ENCODE data around the gene LRIG3. TPM values are rescaled to one million over a fixed set of nuclear protein-coding genes. Genes with fewer than 3 reads are reported as not detected.

Gene LRIG3
- total and polyA plus RNA-seq, 7 donors: 2.8 to 186 (median 58.1) TPM

- Histone ChIP-seq H3K4me3 (no peak overlapping the region), H3K27ac (no peak overlapping the region), H3K9me3 (no peaks in the 10 kb centered on the region), H3K4me1 (no peaks in the 10 kb centered on the region), H3K27me3 (no peaks in the 10 kb centered on the region), H3K36me3 (no peaks in the 10 kb centered on the region)
- 84 to 88% methylated on average over 3 of the region's 3 CpGs for WGBS, 2 donors
- DNase-seq: no peak
- TF ChIP-seq POLR2AphosphoS5 (IDR thresholded peaks at IDR 0.05): no peak
- TF ChIP-seq POLR2A (IDR thresholded peaks at IDR 0.05): no peak
- TF ChIP-seq, protein P1, sequence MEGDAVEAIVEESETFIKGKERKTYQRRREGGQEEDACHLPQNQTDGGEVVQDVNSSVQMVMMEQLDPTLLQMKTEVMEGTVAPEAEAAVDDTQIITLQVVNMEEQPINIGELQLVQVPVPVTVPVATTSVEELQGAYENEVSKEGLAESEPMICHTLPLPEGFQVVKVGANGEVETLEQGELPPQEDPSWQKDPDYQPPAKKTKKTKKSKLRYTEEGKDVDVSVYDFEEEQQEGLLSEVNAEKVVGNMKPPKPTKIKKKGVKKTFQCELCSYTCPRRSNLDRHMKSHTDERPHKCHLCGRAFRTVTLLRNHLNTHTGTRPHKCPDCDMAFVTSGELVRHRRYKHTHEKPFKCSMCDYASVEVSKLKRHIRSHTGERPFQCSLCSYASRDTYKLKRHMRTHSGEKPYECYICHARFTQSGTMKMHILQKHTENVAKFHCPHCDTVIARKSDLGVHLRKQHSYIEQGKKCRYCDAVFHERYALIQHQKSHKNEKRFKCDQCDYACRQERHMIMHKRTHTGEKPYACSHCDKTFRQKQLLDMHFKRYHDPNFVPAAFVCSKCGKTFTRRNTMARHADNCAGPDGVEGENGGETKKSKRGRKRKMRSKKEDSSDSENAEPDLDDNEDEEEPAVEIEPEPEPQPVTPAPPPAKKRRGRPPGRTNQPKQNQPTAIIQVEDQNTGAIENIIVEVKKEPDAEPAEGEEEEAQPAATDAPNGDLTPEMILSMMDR (IDR thresholded peaks at IDR 0.05): no peak
- no peak for TF ChIP-seq EP300 (IDR thresholded peaks at IDR 0.05)
- intact Hi-C loops (cut with DNase I): no loop called here
Observed at GRCh38 chr12:58965568-58965967, 45.3 kb upstream of the LRIG3 start.

DNA sequence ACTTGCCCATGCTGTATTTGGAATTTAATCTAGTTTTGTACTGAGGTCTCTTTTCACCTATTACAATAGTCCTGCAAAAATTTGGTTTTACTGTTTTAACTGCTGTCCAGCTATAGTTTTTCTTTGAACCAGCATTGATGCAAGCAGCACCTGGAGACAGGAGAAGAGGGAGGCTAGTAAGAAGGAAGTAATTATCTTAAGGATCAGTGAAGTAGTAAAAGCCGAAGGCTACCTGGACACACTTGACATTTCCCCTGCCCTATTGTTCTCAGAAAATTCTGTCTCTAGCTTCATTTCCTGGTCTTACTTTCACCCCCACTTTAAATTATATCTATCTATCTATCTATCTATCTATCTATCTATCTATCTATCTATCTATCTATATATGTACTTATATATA lies 43.5 kb upstream of the LRIG3 start:
- Histone ChIP-seq H3K4me1 (no peaks in the 10 kb centered on the region), H3K9me3 (no peaks in the 10 kb centered on the region), H3K27me3 (no peaks in the 10 kb centered on the region), H3K27ac (no peak overlapping the region), H3K4me3 (no peak overlapping the region), H3K36me3 (no peaks in the 10 kb centered on the region)
- intact Hi-C loops (cut with DNase I): no loop called here
- WGBS, 2 donors: 8 to 63% methylated on average over 1 of the region's 1 CpG
- no peak for DNase-seq
- TF ChIP-seq, protein P1 (IDR thresholded peaks at IDR 0.05): no peak
- TF ChIP-seq POLR2A (IDR thresholded peaks at IDR 0.05) (no peak), EP300 (IDR thresholded peaks at IDR 0.05) (no peak), POLR2AphosphoS5 (IDR thresholded peaks at IDR 0.05) (no peak)

- intact Hi-C loops (cut with DNase I): no loop called here
Observed at GRCh38 chr12:58961906-58962305, 41.6 kb upstream of the LRIG3 start.

DNA sequence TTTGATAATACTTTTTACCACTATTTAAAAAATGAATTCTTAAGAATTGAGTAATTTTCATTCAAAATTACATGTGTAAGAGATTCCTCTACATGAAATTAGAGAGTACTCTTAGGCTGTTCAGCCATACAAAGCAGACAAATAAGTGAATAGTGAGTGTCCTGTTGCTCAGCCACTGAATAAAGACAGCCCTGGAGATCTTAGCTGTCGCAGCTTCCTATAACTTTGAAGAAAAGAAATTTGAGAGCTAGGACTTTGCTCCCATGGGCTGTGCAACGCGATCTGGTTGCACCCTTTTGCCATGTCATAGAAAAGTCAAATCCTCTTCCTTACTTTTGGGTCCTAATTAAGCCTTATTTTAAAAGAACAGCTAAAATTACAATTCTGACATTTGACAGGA lies 40.9 kb upstream of the LRIG3 start:
- no peaks in the 10 kb centered on the region for H3K4me1 ChIP-seq
- no peak for DNase-seq
- H3K36me3 ChIP-seq: no peaks in the 10 kb centered on the region
- TF ChIP-seq POLR2AphosphoS5 (IDR thresholded peaks at IDR 0.05) (no peak), POLR2A (IDR thresholded peaks at IDR 0.05) (no peak), EP300 (IDR thresholded peaks at IDR 0.05) (no peak)
- TF ChIP-seq, protein P1 (IDR thresholded peaks at IDR 0.05): no peak
- 30 to 73% methylated on average over 3 of the region's 3 CpGs for WGBS, 2 donors
- no peaks in the 10 kb centered on the region for H3K27me3 ChIP-seq
- H3K27ac ChIP-seq: no peak overlapping the region
- intact Hi-C loops (cut with DNase I): no loop called here
- H3K9me3 ChIP-seq: no peaks in the 10 kb centered on the region
- no peak overlapping the region for H3K4me3 ChIP-seq

More at GRCh38 chr12:58961906-58962305, 41.6 kb upstream of the LRIG3 start:
- H3K27ac ChIP-seq: no peak overlapping the region
- no peak overlapping the region for H3K4me3 ChIP-seq
- H3K9me3 ChIP-seq: no peaks in the 10 kb centered on the region
- no peaks in the 10 kb centered on the region for H3K4me1 ChIP-seq
- no peak for DNase-seq
- WGBS, 2 donors: 60 to 79% methylated on average over 4 of the region's 4 CpGs
- H3K36me3 ChIP-seq: no peaks in the 10 kb centered on the region
- H3K27me3 ChIP-seq: no peaks in the 10 kb centered on the region
- TF ChIP-seq, protein P1 (IDR thresholded peaks at IDR 0.05): no peak
- TF ChIP-seq POLR2AphosphoS5 (IDR thresholded peaks at IDR 0.05) (no peak), POLR2A (IDR thresholded peaks at IDR 0.05) (no peak)

DNA sequence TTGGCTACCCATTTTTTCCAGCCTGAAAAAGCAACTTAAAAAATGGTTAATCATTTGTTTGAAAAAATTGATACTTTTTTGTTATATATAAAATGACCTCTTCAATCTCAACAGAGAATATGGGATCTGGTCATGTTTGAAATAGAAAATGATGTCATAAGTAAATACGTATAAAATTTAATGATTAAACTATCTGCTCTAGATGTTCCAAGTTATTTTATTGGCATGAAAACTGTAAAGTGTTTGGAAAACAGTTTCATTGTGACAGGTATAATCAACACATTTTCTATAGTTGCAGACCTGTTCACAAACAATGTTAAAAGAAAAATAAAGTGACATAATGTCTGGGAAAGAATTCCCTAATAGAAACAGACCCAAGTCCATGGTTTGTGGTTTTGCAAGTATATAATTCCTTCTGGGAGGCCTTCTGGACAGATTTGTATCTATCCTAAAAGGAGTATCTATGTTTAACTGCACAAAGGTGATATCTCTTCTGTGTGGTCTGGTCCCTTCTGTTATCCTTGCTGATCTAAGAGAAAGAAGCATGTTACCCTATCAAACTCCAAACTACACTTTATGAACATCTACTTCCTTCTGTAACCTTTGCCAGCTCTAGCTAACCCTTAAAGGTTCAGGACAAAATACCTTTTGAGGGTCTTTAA lies 39.5 kb upstream of the LRIG3 start:
- no peak overlapping the region for H3K4me3 ChIP-seq
- TF ChIP-seq EP300 (IDR thresholded peaks at IDR 0.05) (no peak), POLR2AphosphoS5 (IDR thresholded peaks at IDR 0.05) (no peak), POLR2A (IDR thresholded peaks at IDR 0.05) (no peak)
- TF ChIP-seq, protein P1 (IDR thresholded peaks at IDR 0.05): no peak
- no peak overlapping the region for H3K27ac ChIP-seq
- 11 to 69% methylated on average over 1 of the region's 1 CpG for WGBS, 2 donors
- H3K27me3 ChIP-seq: no peaks in the 10 kb centered on the region
- no peaks in the 10 kb centered on the region for H3K9me3 ChIP-seq
- no peaks in the 10 kb centered on the region for H3K4me1 ChIP-seq
- H3K36me3 ChIP-seq: no peaks in the 10 kb centered on the region
- intact Hi-C loops (cut with DNase I): no loop called here
- DNase-seq: no peak

Measured in sigmoid colon (tissue), 7 donors.